ENCODE data around the gene KXD1.

- TF ChIP-seq POLR2A (IDR thresholded peaks at IDR 0.05; ENCODE audit: low read depth) (no peak), CTCF (IDR thresholded peaks at IDR 0.05) (no peak), EP300 (IDR thresholded peaks at IDR 0.05) (no peak), POLR2AphosphoS5 (IDR thresholded peaks at IDR 0.05) (no peak)
Measured at GRCh38 chr19:18586306-18586705, 28.6 kb downstream of the KXD1 start.

Measured in esophagus muscularis mucosa (tissue), 4 donors.